Middle frontal gyrus (tissue), 1 donor: ENCODE data around the gene GNPTG.

ENCODE experiments used
- DNase-seq: peaks from one replicate; pipeline ENCODE4 v3.0.0-alpha.2; 2015; ENCODE audit warnings: low spot score; ENCODE audit errors: extremely low spot score

The GNPTG gene

GRCh38 chr16:1347286-1347855 lies 4.4 kb upstream of the GNPTG start:
- DNase-seq, result no peak

GRCh38 chr16:1347962-1348361 lies 3.8 kb upstream of the GNPTG start:
- DNase-seq, result no peak

- DNase-seq, result no peak
Observed at GRCh38 chr16:1348441-1348840, 3.3 kb upstream of the GNPTG start.

GRCh38 chr16:1348926-1349325 lies 2.8 kb upstream of the GNPTG start:
- no peak for DNase-seq

GRCh38 chr16:1349351-1349750 lies 2.4 kb upstream of the GNPTG start:
- DNase-seq, result no peak

GRCh38 chr16:1349951-1350350 lies 1.8 kb upstream of the GNPTG start:
- DNase-seq, result no peak

- no peak for DNase-seq
Observed at GRCh38 chr16:1350691-1351090, 1.0 kb upstream of the GNPTG start.

DNA sequence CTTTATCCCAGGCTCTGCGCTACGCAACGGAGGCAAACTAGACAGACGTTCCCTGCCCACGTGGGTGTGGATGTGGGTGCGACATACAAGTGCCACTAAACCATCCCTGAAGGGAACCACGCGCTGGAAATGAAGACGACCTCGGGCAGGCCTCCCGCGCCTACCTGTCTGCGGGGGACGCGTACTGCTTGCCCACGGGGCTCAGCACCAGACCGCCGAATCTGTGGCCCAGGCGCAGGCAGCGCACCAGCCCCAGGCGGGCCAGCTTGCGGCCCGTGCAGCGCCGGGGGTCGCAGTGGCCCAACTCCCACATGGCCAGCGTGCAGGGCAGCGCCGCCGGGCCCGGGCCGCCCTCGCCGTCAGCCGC lies 533 bp upstream of the GNPTG start:
- DNase-seq, result no peak

DNA sequence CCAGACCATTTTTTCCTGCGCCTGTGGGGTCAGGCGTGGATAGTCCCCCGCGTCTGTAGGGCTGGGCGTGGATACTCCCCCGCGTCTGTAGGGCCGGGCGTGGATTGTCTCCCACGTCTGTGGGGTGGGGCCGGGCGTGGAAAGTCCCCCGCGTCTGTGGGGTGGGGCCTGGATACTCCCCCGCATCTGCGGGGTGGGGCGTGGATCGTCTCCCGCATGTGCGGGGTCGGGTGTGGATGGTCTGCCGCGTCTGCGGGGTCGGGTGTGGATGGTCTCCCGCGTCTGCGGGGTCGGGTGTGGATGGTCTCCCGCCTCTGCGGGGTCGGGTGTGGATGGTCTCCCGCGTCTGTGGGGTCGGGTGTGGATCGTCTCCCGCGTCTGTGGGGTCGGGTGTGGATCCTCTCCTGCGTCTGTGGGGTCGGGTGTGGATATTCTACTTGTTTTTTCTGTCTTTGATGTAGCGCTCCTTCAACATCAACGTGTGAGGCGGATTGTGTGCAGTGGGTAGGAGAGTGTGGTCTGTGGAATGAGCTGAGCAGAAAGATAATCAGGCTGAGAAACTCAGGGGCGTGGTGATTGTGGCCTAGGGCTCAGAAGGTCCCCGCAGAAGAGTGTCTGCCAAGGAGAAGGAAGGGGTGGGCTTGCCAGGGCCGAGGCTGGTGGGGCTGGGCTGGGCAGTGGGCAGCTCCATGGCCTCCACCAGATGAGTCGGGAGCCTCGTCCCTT lies 3.2 kb downstream of the GNPTG start:
- DNase-seq, result no peak

- no peak for DNase-seq
Observed at GRCh38 chr16:1355591-1355990, 3.9 kb downstream of the GNPTG start.

- DNase-seq, result no peak
Observed at GRCh38 chr16:1356061-1356900, 4.5 kb downstream of the GNPTG start.

DNA sequence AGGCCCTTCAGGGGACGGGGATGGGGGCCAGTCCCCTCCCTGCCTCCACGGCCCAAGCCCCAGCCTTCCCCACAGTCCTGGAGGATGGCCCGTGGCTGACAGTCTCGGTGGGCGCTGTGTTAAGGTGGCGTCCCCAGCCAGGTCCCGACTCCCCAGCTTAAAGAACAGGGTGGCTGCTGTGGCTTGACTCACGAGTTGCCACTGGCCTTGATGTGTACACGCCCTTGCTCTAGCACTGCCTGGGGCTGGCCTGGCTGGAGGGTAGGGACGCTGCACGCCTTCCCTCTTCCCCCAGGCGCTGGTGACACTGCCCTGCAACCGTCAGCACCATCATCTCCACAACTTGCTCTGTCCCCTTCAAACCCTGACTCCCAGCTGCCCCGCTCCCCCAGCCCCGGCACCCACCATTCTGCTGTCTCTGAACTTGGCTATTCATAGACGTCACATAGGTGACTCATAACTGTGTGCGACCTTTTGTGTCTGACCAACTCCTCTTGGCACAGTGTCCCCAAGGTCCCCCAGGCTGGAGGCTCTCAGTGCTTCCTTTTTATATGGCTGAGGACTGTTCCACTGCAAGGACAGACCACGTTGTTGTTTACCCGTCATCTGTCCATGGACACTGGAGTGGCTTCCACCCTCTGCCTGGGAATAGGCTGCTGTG lies 6.3 kb downstream of the GNPTG start:
- DNase-seq, result no peak

GRCh38 chr16:1361685-1362360 lies 10.1 kb downstream of the GNPTG start:
- DNase-seq, result no peak

DNA sequence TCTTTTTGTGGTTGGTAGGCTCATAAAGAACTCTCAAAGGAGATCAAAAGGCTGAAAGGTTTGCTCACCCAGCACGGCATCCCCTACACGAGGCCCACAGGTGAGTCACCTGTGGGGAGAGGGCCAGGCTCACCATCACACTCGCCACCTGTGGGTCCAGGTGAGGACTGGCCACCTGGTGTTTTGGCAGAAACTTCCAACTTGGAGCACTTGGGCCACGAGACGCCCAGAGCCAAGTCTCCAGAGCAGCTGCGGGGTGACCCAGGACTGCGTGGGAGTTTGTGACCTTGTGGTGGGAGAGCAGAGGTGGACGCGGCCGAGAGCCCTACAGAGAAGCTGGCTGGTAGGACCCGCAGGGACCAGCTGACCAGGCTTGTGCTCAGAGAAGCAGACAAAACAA lies 11.1 kb downstream of the GNPTG start:
- DNase-seq, result no peak

DNA sequence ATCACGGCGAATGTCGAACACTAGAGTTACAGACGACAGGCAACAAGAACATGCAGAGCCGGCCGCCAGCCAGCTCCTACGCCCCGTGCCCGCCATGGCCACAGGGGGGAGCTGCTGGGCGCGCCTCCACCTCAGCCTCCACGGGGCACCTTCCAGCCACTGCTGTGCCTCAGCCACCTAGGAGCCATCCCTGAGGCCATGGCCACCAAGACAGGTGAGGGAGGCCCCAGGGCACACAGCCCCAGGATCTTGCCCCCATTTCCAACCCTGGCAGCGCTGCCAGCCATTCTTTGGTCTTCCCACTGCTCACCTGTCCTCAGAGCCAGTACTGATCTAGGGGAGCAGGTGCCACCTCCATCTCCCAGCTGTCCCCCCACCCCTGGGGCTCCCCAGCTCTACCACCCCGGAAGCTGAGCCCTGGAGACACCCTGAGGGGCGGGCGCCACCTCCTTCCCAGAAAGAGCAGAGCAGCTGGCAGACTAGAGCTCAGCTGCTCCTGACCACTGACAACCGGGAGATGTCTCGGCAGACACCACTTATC lies 11.8 kb downstream of the GNPTG start:
- DNase-seq, result no peak

GRCh38 chr16:1364510-1364909 lies 12.8 kb downstream of the GNPTG start:
- no peak for DNase-seq

DNA sequence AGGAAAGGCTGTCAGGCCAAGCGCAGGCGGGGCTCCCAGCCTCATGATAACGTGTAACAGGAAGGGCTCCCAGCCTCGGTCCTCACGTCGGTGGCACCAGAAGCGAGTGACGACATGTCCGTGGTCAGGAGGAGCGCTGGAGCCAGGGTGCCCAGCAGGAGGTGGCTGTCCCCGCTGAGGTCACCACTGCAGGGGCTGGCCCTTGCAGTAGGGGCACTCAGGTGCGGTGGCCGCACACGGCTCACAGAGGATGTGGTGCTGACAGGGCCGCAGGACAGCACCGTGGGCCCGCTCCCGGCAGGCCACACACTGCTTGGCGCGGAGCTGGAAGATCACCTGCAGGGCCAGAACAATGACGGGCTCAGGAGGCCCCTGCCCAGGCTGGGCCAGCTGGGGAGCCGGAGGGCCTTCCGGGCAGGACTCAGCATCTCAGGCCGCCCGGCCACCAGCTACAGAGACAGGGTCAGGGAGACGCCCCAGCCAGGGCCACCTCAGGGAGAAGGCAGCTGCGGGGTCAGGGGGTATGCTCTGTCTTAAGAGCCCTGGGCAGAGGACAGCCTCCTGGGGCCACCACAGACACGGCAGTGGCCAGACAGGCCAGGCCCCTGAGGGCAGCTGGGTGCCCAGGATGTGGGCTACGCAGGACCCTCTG lies 14.5 kb downstream of the GNPTG start:
- no peak for DNase-seq

DNA sequence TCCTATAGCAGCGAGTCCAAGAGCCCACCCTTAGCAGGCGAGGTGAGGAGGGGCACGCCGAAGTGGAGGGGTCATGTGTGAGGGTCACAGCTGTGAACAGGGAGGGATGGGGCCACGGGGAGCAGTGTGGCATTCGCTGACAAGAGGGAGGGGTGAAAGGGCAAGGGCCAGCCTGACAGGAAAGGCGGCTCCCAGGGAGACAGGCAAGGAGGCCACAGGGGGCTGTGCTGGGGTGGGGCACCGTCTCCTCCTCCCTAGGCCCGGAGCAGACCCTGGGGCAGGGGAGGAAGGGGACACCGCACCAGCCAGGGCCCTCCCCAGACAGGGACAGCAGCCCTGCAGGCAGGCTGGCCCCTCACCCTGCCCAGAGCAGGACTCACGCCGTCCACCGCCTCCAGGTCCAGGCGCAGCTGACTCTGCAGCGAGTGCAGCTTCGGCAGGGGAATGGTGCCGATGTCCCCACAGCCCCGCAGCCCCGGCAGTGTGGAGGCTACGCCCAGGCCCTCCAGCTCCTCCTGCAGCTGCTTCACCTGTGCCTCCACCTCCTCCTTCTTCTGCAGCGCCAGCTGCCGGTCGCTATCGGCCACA lies 15.1 kb downstream of the GNPTG start:
- DNase-seq, result no peak

DNA sequence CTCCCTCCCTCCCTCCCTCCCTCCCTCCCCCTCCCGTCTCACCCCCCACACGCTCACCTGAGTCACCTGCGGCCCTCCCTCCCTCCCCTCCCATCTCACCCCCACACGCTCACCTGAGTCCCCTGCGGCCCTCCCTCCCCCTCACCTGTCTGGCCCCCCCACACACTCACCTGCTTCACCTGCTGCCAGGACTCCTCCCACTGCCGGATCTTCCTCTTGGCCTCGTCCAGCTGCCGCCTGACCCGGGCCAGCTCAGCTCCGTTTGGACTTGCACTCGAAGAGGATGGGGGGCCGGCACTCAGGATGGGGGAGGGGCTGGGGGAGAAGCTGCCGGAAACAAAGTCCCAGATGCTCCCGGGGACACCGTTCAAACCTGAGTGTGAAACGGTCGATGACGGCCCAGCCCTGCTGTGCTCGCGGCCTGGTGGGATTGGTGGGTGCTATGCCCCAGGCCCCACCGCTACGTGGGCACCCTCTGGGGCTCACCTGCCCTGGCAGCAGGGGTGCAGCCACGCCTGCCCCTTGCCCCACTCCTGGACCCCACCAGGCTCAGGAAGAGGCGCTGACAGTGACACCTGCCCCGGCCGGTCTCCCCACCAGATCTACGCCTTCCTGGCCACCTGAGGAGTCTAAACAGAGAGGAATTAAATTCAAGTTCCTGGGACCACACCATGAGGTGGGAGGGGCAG lies 15.9 kb downstream of the GNPTG start:
- no peak for DNase-seq
